Neutrophil (primary cell): ENCODE results near the gene UBAC1.
A peak's percentile ranks its signal among the peaks of the same experiment; 100 is the strongest.

Experiments used
- H3K27ac ChIP-seq: fragments of 200-600 bp; sonication (generic); 2 replicates; pipeline ENCODE4 v1.5.1; 2016; ENCODE audit warnings: mild to moderate bottlenecking, moderate library complexity
- H3K27me3 ChIP-seq: fragments of 200-600 bp; sonication (generic); 2 replicates; pipeline ENCODE4 v1.6.0; 2016; ENCODE audit warnings: mild to moderate bottlenecking
- H3K36me3 ChIP-seq: fragments of 200-600 bp; sonication (generic); 2 replicates; pipeline ENCODE4 v1.5.1; 2017
- H3K4me1 ChIP-seq, 2 experiments: fragments of 200-600 bp in 1 of 2; sonication (generic) in 1 of 2; 1 replicate in 1 of 2; 2 replicates in 1 of 2; pipeline versions ENCODE4 v1.5.1 to v1.6.1; 2013 to 2016; ENCODE audit warnings: low read depth in 1 of 2, low read length in 1 of 2, mild to moderate bottlenecking in 1 of 2, moderate library complexity in 1 of 2; ENCODE audit not compliant: control insufficient read depth in 1 of 2, insufficient read depth in 1 of 2
- H3K4me3 ChIP-seq, 2 experiments: fragments of 200-600 bp in 1 of 2; sonication (generic) in 1 of 2; 1 replicate in 1 of 2; 2 replicates in 1 of 2; pipeline ENCODE4 v1.5.1; 2013 to 2016; ENCODE audit warnings: low read depth in 1 of 2, low read length in 1 of 2, mild to moderate bottlenecking in 1 of 2, moderate library complexity in 1 of 2
- H3K9me3 ChIP-seq: fragments of 200-600 bp; sonication (generic); 2 replicates; pipeline ENCODE4 v1.5.1; 2016
- CTCF ChIP-seq: fragments of 200-600 bp; sonication (generic); IDR thresholded peaks from 2 replicates; pipeline ENCODE4 v1.5.1; 2016; ENCODE audit warnings: antibody characterized with exemption

The UBAC1 gene

DNA sequence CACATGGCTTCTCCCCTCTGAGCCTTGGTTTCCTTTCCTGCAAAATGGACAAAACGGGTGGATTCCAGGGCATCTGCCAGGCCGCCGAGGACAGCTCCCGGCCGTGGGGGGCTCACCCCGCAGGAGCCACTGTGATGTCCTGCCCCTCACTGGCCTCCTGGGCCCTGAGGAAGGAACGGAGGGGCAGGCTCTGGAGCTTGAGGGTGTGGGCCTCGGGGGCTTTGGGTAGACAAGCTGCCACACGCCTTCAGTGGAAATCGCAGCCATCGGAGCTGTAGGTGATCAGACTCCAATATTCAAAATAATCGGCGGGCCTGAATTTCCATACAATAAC, 32.2 kb upstream of the UBAC1 start:
- Histone ChIP-seq H3K4me3 (peak overlapping the region; percentile 64 to 65), H3K36me3 (no peaks in the 10 kb centered on the region), H3K27me3 (peaks cover 43% of the 10 kb centered on the region), H3K4me1 (peaks cover 29 to 44% of the 10 kb centered on the region in 2 experiments), H3K9me3 (no peaks in the 10 kb centered on the region), H3K27ac (peak overlapping the region; percentile 84)
- no peak for TF ChIP-seq CTCF

- H3K27me3 ChIP-seq: peaks cover 50% of the 10 kb centered on the region
- H3K4me3 ChIP-seq: peak overlapping the region; percentile 64 to 65
- H3K9me3 ChIP-seq: no peaks in the 10 kb centered on the region
- H3K4me1 ChIP-seq: peaks cover 29 to 44% of the 10 kb centered on the region in 2 experiments
- no peak for TF ChIP-seq CTCF
- H3K36me3 ChIP-seq: no peaks in the 10 kb centered on the region
- peak overlapping the region; percentile 84 for H3K27ac ChIP-seq
These were observed 31.6 kb upstream of the UBAC1 start for GRCh38 chr9:135992486-135993408.

GRCh38 chr9:135991771-135992170, 30.6 kb upstream of the UBAC1 start:
- Histone ChIP-seq H3K4me1 (peaks cover 29 to 44% of the 10 kb centered on the region in 2 experiments), H3K27ac (no peak overlapping the region), H3K9me3 (no peaks in the 10 kb centered on the region), H3K4me3 (peak overlapping the region; percentile 64 to 65), H3K36me3 (no peaks in the 10 kb centered on the region), H3K27me3 (peaks cover 47% of the 10 kb centered on the region)
- TF ChIP-seq CTCF: no peak

- TF ChIP-seq CTCF: no peak
- Histone ChIP-seq H3K4me3 (no peak overlapping the region), H3K27me3 (peaks cover 46% of the 10 kb centered on the region), H3K9me3 (no peaks in the 10 kb centered on the region), H3K27ac (peak overlapping the region; percentile 31), H3K4me1 (peaks cover 29 to 44% of the 10 kb centered on the region in 2 experiments), H3K36me3 (no peaks in the 10 kb centered on the region)
These were observed 29.6 kb upstream of the UBAC1 start for GRCh38 chr9:135990468-135991429.

DNA sequence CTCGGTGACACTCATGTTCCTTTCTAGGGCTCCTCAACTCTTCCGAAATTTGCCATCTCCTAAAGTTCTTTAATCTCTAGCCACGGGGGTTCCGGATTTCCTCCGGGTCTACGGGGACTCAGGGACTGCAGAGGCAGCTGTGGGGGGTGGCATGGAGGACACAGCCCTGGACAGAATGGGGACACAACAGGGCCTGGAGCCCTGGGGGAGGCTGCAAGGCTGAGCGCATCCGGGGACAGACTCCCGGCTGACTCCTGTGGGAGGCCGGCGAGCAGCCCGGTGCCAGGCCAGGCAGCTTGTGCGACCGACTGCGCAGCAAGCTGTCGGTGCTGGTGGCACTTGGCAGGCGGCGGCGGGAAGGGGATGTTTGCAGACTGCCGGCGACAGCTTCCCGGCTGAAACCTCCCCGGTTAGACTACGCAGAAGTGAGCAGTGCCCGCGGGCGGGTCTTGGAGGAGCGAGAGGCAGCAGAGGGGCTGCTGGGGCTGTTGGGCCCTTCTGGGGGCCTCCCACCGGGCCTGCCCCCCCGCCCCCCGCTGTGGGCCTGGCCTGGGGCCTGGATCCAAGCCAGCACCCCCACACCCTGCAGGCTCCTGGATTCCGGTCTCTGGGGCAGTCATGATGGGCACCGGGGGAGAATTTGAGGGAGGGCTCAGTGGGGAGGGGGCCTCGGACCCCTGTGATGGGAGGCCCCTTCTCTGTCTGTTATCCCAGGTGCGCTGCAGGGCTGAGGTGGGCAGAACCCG, 28.7 kb upstream of the UBAC1 start:
- Histone ChIP-seq H3K4me3 (no peak overlapping the region), H3K27me3 (peaks cover 46% of the 10 kb centered on the region), H3K36me3 (no peaks in the 10 kb centered on the region), H3K9me3 (no peaks in the 10 kb centered on the region), H3K4me1 (peaks cover 29 to 44% of the 10 kb centered on the region in 2 experiments), H3K27ac (no peak overlapping the region)
- TF ChIP-seq CTCF: no peak
